ENCODE results near the gene SSBP2.

DNA sequence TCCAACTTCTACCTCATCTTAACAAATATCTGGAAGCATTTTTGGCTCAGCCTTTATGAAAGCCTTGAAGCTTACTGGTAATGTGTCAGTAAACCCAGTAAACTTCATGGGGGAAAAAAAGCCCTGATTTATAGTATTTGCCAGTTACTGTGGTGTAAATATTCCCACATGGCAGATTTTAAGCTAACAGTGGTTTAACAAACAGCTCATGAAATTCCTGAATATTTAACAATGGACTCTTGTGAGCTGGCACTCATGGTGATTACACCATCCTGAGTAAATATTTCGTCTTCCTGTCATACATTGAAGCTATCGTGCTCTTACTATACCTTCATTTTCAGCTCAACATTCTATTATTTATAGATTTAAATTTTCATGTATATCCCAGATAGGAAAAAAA, 300.0 kb downstream of the SSBP2 start:
- TF ChIP-seq POLR2AphosphoS5 (IDR thresholded peaks at IDR 0.05; ENCODE audit: low read depth) = no peak
- TF ChIP-seq, protein P1, sequence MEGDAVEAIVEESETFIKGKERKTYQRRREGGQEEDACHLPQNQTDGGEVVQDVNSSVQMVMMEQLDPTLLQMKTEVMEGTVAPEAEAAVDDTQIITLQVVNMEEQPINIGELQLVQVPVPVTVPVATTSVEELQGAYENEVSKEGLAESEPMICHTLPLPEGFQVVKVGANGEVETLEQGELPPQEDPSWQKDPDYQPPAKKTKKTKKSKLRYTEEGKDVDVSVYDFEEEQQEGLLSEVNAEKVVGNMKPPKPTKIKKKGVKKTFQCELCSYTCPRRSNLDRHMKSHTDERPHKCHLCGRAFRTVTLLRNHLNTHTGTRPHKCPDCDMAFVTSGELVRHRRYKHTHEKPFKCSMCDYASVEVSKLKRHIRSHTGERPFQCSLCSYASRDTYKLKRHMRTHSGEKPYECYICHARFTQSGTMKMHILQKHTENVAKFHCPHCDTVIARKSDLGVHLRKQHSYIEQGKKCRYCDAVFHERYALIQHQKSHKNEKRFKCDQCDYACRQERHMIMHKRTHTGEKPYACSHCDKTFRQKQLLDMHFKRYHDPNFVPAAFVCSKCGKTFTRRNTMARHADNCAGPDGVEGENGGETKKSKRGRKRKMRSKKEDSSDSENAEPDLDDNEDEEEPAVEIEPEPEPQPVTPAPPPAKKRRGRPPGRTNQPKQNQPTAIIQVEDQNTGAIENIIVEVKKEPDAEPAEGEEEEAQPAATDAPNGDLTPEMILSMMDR (IDR thresholded peaks at IDR 0.05; ENCODE audit: insufficient read depth, low read length) = no peak
- TF ChIP-seq, protein P2, sequence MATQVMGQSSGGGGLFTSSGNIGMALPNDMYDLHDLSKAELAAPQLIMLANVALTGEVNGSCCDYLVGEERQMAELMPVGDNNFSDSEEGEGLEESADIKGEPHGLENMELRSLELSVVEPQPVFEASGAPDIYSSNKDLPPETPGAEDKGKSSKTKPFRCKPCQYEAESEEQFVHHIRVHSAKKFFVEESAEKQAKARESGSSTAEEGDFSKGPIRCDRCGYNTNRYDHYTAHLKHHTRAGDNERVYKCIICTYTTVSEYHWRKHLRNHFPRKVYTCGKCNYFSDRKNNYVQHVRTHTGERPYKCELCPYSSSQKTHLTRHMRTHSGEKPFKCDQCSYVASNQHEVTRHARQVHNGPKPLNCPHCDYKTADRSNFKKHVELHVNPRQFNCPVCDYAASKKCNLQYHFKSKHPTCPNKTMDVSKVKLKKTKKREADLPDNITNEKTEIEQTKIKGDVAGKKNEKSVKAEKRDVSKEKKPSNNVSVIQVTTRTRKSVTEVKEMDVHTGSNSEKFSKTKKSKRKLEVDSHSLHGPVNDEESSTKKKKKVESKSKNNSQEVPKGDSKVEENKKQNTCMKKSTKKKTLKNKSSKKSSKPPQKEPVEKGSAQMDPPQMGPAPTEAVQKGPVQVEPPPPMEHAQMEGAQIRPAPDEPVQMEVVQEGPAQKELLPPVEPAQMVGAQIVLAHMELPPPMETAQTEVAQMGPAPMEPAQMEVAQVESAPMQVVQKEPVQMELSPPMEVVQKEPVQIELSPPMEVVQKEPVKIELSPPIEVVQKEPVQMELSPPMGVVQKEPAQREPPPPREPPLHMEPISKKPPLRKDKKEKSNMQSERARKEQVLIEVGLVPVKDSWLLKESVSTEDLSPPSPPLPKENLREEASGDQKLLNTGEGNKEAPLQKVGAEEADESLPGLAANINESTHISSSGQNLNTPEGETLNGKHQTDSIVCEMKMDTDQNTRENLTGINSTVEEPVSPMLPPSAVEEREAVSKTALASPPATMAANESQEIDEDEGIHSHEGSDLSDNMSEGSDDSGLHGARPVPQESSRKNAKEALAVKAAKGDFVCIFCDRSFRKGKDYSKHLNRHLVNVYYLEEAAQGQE (IDR thresholded peaks at IDR 0.05; ENCODE audit: insufficient replicate concordance, low read depth) = no peak
- no peak for TF ChIP-seq GABPA (IDR thresholded peaks at IDR 0.05; ENCODE audit: low read depth)

Data from HL-60 (cell line).